NCI-H128 (cell line): ENCODE results near the gene PRXL2B.
"Not testable (repeated sequence)": the region's sequence is repeated elsewhere in the genome, so short reads cannot be mapped to it uniquely, and the experiment has no call there.

Experiments used
- DNase-seq: peaks from one replicate; lab custom pipeline; 2025; ENCODE audit not compliant: unreplicated experiment; lab: John Stamatoyannopoulos, UW

PRXL2B gene

GRCh38 chr1:2586154-2587070 lies at the start of gene PRXL2B:
PRXL2B (plus strand) TSS chr1:2586777; CDS start chr1:2586886, 109 bp downstream.
- peak; percentile 97 for DNase-seq

- no peak for DNase-seq
Observed at GRCh38 chr1:2537784-2538115, 48.8 kb upstream of the PRXL2B start.

GRCh38 chr1:2538376-2538775 lies 48.2 kb upstream of the PRXL2B start:
- no peak for DNase-seq

GRCh38 chr1:2538872-2539271 lies 47.7 kb upstream of the PRXL2B start:
- no peak for DNase-seq

GRCh38 chr1:2539312-2539907 lies 47.2 kb upstream of the PRXL2B start:
- no peak for DNase-seq

- no peak for DNase-seq
Observed at GRCh38 chr1:2540816-2541492, 45.6 kb upstream of the PRXL2B start.

GRCh38 chr1:2541619-2542245 lies 44.8 kb upstream of the PRXL2B start:
- DNase-seq = no peak

- DNase-seq = no peak
Observed at GRCh38 chr1:2542246-2542915, 44.2 kb upstream of the PRXL2B start.

GRCh38 chr1:2543543-2544092 lies 43.0 kb upstream of the PRXL2B start:
- DNase-seq = no peak

- DNase-seq = no peak
Observed at GRCh38 chr1:2544093-2544874, 42.3 kb upstream of the PRXL2B start.

GRCh38 chr1:2544875-2545640 lies 41.5 kb upstream of the PRXL2B start:
- DNase-seq = no peak

- no peak for DNase-seq
Observed at GRCh38 chr1:2545754-2546514, 40.6 kb upstream of the PRXL2B start.

- no peak for DNase-seq
Observed at GRCh38 chr1:2546515-2547209, 39.9 kb upstream of the PRXL2B start.

GRCh38 chr1:2547210-2548067 lies 39.1 kb upstream of the PRXL2B start:
- DNase-seq = no peak

- peak; percentile 56 for DNase-seq
Observed at GRCh38 chr1:2548068-2548589, 38.4 kb upstream of the PRXL2B start.

GRCh38 chr1:2549367-2550029 lies 37.1 kb upstream of the PRXL2B start:
- DNase-seq = not testable (repeated sequence)
